ENCODE data around the gene RPTOR. TPM values are rescaled to one million over a fixed set of nuclear protein-coding genes. Genes with fewer than 3 reads are reported as not detected.

Gene RPTOR
- total and polyA plus RNA-seq, 2 donors (not counting 1 experiment from before 2014, with no cell fraction given): 6.7 to 22.8 TPM

GRCh38 chr17:80832266-80832676, 287.6 kb downstream of the RPTOR start:
- H3K27me3 ChIP-seq (ENCODE audit: control insufficient read depth, insufficient read depth, low read length): no peaks in the 10 kb centered on the region
- H2AFZ ChIP-seq (ENCODE audit: low read length): no peak overlapping the region
- TF ChIP-seq CTCF (conservative IDR thresholded peaks at IDR 0.05 in 1 of 2, IDR thresholded peaks at IDR 0.05 in 1 of 2; ENCODE audit: low read depth in 1 of 2, low read length in 2 of 2) (no peak), EZH2 (IDR thresholded peaks at IDR 0.05; ENCODE audit: low read length, missing control alignments) (no peak)
- peak overlapping the region; percentile 21 to 58 (median 45) for H3K4me3 ChIP-seq (replicated peaks in 1 of 4; ENCODE audit: control extremely low read depth in 1 of 4, insufficient read depth in 1 of 4, low read depth in 3 of 4, low read length in 4 of 4)
- peak overlapping the region; percentile 94 for H3K4me2 ChIP-seq (ENCODE audit: extremely low read depth, insufficient read depth, low read length)
- H4K20me1 ChIP-seq (ENCODE audit: control insufficient read depth, extremely low read depth, insufficient read depth, low read length): no peaks in the 10 kb centered on the region
- peaks cover 21% of the 10 kb centered on the region for H3K4me1 ChIP-seq (ENCODE audit: control insufficient read depth, extremely low read depth, insufficient read depth, low read length)
- no peaks in the 10 kb centered on the region for H3K9me3 ChIP-seq (ENCODE audit: control insufficient read depth, insufficient read depth, low read depth, low read length)
- peak; percentile 70 to 79 for DNase-seq (ENCODE audit: low read depth in 2 of 2)
- peaks cover 2% of the 10 kb centered on the region for H3K36me3 ChIP-seq (ENCODE audit: control insufficient read depth, insufficient read depth, low read length)
- peak overlapping the region; percentile 66 for H3K9ac ChIP-seq (ENCODE audit: insufficient read depth, low read length)
- H3K79me2 ChIP-seq (ENCODE audit: control insufficient read depth, insufficient read depth, low read length): no peaks in the 10 kb centered on the region
- peak overlapping the region; percentile 99 for H3K27ac ChIP-seq (ENCODE audit: insufficient read depth, low read length)

GRCh38 chr17:80832888-80833583, 288.4 kb downstream of the RPTOR start:
- TF ChIP-seq EZH2 (IDR thresholded peaks at IDR 0.05; ENCODE audit: low read length, missing control alignments): no peak
- TF ChIP-seq CTCF (conservative IDR thresholded peaks at IDR 0.05 in 1 of 2, IDR thresholded peaks at IDR 0.05 in 1 of 2; ENCODE audit: low read depth in 1 of 2, low read length in 2 of 2): no peak
- Histone ChIP-seq H3K9ac (ENCODE audit: insufficient read depth, low read length) (peak overlapping the region; percentile 66), H3K27ac (ENCODE audit: insufficient read depth, low read length) (peak overlapping the region; percentile 99), H3K4me1 (ENCODE audit: control insufficient read depth, extremely low read depth, insufficient read depth, low read length) (peaks cover 19% of the 10 kb centered on the region), H3K4me3 (replicated peaks in 1 of 4; ENCODE audit: control extremely low read depth in 1 of 4, insufficient read depth in 1 of 4, low read depth in 3 of 4, low read length in 4 of 4) (peak overlapping the region; percentile 21 to 58 (median 45)), H3K27me3 (ENCODE audit: control insufficient read depth, insufficient read depth, low read length) (no peaks in the 10 kb centered on the region), H3K4me2 (ENCODE audit: extremely low read depth, insufficient read depth, low read length) (peak overlapping the region; percentile 94), H2AFZ (ENCODE audit: low read length) (no peak overlapping the region), H3K36me3 (ENCODE audit: control insufficient read depth, insufficient read depth, low read length) (no peaks in the 10 kb centered on the region), H3K79me2 (ENCODE audit: control insufficient read depth, insufficient read depth, low read length) (no peaks in the 10 kb centered on the region), H3K9me3 (ENCODE audit: control insufficient read depth, insufficient read depth, low read depth, low read length) (no peaks in the 10 kb centered on the region), H4K20me1 (ENCODE audit: control insufficient read depth, extremely low read depth, insufficient read depth, low read length) (no peaks in the 10 kb centered on the region)
- DNase-seq (ENCODE audit: low read depth in 2 of 2): peak; percentile 98 to 99

- no peak for TF ChIP-seq EZH2 (IDR thresholded peaks at IDR 0.05; ENCODE audit: low read length, missing control alignments)
- no peak for TF ChIP-seq CTCF (conservative IDR thresholded peaks at IDR 0.05 in 1 of 2, IDR thresholded peaks at IDR 0.05 in 1 of 2; ENCODE audit: low read depth in 1 of 2, low read length in 2 of 2)
- Histone ChIP-seq H3K4me3 (replicated peaks in 1 of 4; ENCODE audit: control extremely low read depth in 1 of 4, insufficient read depth in 1 of 4, low read depth in 3 of 4, low read length in 4 of 4) (peak overlapping the region in 1 of 4 experiments; percentile 58), H3K9ac (ENCODE audit: insufficient read depth, low read length) (peak overlapping the region; percentile 39), H4K20me1 (ENCODE audit: control insufficient read depth, extremely low read depth, insufficient read depth, low read length) (no peaks in the 10 kb centered on the region), H3K4me2 (ENCODE audit: extremely low read depth, insufficient read depth, low read length) (peak overlapping the region; percentile 32), H3K27ac (ENCODE audit: insufficient read depth, low read length) (peak overlapping the region; percentile 99), H3K27me3 (ENCODE audit: control insufficient read depth, insufficient read depth, low read length) (no peaks in the 10 kb centered on the region), H2AFZ (ENCODE audit: low read length) (no peak overlapping the region), H3K36me3 (ENCODE audit: control insufficient read depth, insufficient read depth, low read length) (no peaks in the 10 kb centered on the region), H3K79me2 (ENCODE audit: control insufficient read depth, insufficient read depth, low read length) (no peaks in the 10 kb centered on the region), H3K9me3 (ENCODE audit: control insufficient read depth, insufficient read depth, low read depth, low read length) (no peaks in the 10 kb centered on the region), H3K4me1 (ENCODE audit: control insufficient read depth, extremely low read depth, insufficient read depth, low read length) (peaks cover 19% of the 10 kb centered on the region)
- peak; percentile 72 to 77 for DNase-seq (ENCODE audit: low read depth in 2 of 2)
Measured at GRCh38 chr17:80833952-80834892, 289.6 kb downstream of the RPTOR start.
